ENCODE data around the gene DIS3L2.

DIS3L2 gene

GRCh38 chr2:232235716-232236115 is 274.2 kb downstream of the DIS3L2 start:
- DNase-seq: no peak

GRCh38 chr2:232236200-232236599 is 274.7 kb downstream of the DIS3L2 start:
- DNase-seq: no peak

- DNase-seq: no peak
Observed at GRCh38 chr2:232237464-232237863, 276.0 kb downstream of the DIS3L2 start.

DNA sequence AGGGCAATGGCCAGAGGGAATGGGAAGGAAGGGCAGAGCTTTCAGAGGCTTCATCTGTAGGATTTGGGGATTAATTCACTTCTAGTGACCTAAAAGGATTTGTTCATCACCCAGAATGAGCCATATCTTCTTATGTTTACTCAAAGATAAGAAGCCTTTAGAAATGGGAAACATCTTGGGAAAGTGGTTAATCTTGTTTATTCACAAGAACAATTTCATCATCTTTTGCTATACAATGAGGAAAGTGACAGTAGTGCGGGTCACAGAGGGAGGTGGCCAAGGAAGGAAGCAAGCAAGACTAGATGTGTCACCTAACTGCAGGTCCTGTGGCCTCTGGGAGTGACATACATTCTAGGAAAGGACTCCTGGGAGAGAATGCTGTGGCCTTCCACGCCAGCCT is 276.6 kb downstream of the DIS3L2 start:
- no peak for DNase-seq

- DNase-seq: no peak
Observed at GRCh38 chr2:232238596-232238995, 277.1 kb downstream of the DIS3L2 start.

GRCh38 chr2:232239951-232240681 is 278.6 kb downstream of the DIS3L2 start:
- no peak for DNase-seq

- no peak for DNase-seq
Observed at GRCh38 chr2:232240906-232241305, 279.4 kb downstream of the DIS3L2 start.

- DNase-seq: no peak
Observed at GRCh38 chr2:232242316-232242715, 280.8 kb downstream of the DIS3L2 start.

- DNase-seq: no peak
Observed at GRCh38 chr2:232245111-232245510, 283.6 kb downstream of the DIS3L2 start.

DNA sequence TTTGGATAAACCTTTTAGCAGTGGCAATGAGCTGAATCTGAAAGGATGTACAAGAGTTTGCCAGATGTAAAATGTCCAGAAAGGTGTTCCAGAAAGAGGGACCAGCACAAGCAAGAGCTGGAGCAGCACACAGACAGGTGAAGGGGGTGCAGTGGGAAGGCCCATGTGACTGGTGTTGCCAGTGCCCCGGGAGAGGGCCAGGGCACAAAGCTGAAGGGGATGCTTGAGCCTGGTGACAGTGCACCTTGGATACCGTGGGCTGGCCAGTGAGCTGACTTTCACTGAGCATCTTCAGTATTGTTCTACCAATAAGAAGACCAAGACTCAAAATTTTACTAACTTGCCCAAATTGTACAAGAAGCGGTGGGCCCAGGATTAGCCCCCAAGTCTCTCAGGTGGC is 284.7 kb downstream of the DIS3L2 start:
- DNase-seq: no peak

- no peak for DNase-seq
Observed at GRCh38 chr2:232249096-232249495, 287.6 kb downstream of the DIS3L2 start.

DNA sequence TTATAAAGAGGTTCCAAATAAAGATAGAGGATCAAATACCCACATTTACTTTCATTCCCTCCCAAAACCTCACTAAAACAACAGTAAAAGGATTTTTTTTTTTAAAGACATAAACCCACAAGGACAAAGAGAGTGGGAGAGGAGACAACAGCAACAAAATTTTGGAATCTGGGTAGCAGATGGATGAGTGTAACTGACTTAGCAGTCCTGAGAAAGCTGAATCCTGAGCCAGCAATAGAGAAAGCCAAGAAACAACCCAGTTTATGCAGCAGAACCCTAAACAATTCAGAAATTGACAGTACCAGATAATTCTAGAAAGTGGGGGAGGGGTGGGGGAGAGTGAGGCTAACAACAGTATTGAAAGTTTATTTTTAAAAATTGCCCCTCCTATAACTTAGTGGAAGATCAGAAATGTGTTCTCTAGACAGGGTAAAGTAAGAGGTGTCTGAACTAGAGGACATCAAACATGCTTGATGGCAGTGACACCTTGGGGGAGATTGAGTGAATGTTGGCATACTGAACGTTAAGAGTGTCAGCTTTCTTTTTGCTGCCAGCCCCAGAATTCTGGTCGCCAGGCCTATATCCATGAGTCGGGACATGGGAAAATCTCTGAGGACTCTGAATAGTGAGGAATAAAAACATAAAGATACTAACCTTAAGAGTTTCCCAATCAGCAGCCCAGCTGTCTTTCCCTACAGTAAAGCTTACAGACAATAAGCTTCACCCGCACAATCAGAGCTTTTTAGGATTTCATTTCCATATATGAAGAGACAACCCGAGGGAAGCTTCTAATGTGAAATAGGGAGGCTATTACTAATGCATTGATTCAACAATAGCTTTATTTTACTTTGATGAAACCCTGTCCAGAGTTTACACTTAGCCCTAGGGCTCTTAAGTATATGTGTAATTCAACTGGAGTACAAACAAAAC is 289.0 kb downstream of the DIS3L2 start:
- no peak for DNase-seq

GRCh38 chr2:232255033-232255432 is 293.5 kb downstream of the DIS3L2 start:
- DNase-seq: no peak

- DNase-seq: no peak
Observed at GRCh38 chr2:232260075-232260474, 298.6 kb downstream of the DIS3L2 start.

DNA sequence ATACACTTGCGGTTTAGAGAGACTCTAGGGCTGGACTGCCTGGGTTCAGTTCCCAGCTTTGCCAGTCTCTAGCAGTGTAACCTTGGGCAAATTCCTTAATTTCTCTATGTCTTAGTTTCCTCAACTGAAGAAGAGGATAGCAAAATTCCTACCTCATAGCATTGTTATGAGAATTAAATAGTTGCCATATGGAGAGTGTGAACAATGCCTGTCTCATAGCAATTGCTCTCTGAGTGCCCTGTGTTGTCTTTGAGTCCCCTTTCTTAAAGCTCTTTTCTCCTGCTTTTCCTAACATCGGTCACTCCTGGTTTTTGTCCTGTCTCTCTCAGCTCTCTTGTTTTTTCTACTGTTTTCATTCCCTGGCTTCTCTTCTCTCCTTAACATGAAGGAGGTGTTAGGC is 300.3 kb downstream of the DIS3L2 start:
- no peak for DNase-seq

GRCh38 chr2:232263295-232263694 is 301.8 kb downstream of the DIS3L2 start:
- no peak for DNase-seq

GRCh38 chr2:232264081-232264480 is 302.6 kb downstream of the DIS3L2 start:
- no peak for DNase-seq

- DNase-seq: no peak
Observed at GRCh38 chr2:232265329-232265728, 303.8 kb downstream of the DIS3L2 start.

GRCh38 chr2:232268636-232269165 is 307.2 kb downstream of the DIS3L2 start:
- DNase-seq: no peak

DNA sequence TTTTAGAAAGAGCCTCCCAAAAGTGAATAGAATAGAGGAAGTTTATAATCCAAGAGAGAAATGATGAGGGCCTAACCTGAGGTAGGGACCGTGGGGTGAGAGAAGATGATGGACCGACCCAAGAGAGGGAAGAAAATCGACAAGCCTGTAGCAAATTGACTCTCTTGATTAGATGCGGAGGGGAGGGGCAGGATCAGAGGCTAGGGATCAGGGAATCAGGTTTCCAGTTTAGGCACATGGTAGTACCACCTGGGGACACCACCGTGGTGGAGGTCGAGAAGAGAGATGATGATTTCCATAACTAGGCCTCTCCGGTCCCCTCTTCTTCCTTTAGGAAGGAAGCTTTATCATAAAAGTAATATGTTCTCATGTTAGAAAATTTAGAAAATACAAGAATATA is 308.4 kb downstream of the DIS3L2 start:
- no peak for DNase-seq

- no peak for DNase-seq
Observed at GRCh38 chr2:232273903-232274643, 312.6 kb downstream of the DIS3L2 start.

DNA sequence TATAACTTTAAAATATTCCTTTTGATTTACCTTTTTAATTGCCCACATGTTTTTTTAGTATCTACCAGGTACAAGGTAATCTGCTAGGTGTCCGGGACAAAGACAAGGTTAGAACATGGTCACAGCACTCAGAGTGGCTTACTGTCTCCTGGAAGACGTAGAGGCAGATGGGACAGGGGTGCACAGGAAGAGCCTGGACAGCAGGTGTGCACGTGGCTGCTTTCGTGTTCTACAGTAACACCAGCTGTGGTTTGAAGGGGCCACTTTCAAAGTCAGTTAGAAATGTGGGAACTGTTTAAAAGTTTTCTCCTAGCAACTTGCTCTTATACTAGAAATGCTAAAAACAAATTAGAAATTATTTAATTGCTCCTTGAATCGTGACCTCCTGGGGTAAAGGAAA is 314.2 kb downstream of the DIS3L2 start:
- DNase-seq: no peak

GRCh38 chr2:232276084-232276732 is 314.7 kb downstream of the DIS3L2 start:
- DNase-seq: no peak

Measured in NCI-H2029 treated with DMSO at 0.1 percent for 48 hours (cell line).